ENCODE measurements around the gene PRPF8.

DNA sequence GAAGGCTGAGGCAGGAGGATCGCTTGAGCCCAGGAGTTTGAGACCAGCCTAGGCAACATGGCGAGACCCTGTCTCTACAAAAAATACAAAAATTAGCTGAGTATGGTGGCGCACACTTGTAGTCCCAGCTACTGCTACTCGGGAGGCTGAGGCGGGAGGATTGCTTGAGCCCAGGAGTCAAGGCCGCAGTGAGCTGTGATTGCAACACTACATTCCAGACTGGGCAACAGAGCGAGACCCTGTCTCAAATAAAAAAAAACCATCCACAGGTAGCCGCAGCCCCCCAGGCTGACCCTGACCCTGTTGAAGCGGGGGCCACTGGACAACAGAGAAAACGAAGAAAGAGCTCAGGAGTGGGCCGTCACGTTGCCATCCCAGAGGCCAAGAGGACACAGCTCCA is 60.0 kb downstream of the PRPF8 start:
- no peak for TF ChIP-seq POLR2A (IDR thresholded peaks at IDR 0.05)
- TF ChIP-seq, protein P1, sequence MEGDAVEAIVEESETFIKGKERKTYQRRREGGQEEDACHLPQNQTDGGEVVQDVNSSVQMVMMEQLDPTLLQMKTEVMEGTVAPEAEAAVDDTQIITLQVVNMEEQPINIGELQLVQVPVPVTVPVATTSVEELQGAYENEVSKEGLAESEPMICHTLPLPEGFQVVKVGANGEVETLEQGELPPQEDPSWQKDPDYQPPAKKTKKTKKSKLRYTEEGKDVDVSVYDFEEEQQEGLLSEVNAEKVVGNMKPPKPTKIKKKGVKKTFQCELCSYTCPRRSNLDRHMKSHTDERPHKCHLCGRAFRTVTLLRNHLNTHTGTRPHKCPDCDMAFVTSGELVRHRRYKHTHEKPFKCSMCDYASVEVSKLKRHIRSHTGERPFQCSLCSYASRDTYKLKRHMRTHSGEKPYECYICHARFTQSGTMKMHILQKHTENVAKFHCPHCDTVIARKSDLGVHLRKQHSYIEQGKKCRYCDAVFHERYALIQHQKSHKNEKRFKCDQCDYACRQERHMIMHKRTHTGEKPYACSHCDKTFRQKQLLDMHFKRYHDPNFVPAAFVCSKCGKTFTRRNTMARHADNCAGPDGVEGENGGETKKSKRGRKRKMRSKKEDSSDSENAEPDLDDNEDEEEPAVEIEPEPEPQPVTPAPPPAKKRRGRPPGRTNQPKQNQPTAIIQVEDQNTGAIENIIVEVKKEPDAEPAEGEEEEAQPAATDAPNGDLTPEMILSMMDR (IDR thresholded peaks at IDR 0.05) = no peak
